Spleen (tissue), 13 donors: ENCODE measurements around the gene ZSCAN29. TPM values are rescaled to one million over a fixed set of nuclear protein-coding genes. Genes with fewer than 3 reads are reported as not detected.

ENCODE experiments used
- DNase-seq: peaks from one replicate; pipeline ENCODE4 v3.0.0-alpha.2; 2020
- H3K27ac ChIP-seq, 8 donors: fragments of 200-600 bp; sonication (generic) in 7 of 8; 1 replicate in 4 of 8; 2 replicates in 4 of 8; pipeline versions ENCODE4 v1.5.0 to v1.8.0; 2016 to 2021; ENCODE audit warnings: inconsistent platforms in 4 of 8, mild to moderate bottlenecking in 4 of 8, moderate library complexity in 1 of 8
- H3K27me3 ChIP-seq, 7 donors: fragments of 200-600 bp; sonication (generic) in 6 of 7; replicated peaks in 1 of 7; 1 replicate in 4 of 7; 2 replicates in 3 of 7; pipeline versions ENCODE4 v1.5.0 to v1.8.0; 2016 to 2021; ENCODE audit warnings: inconsistent platforms in 3 of 7, mild to moderate bottlenecking in 1 of 7
- H3K36me3 ChIP-seq, 6 donors: fragments of 200-600 bp; sonication (generic) in 5 of 6; 1 replicate in 4 of 6; 2 replicates in 2 of 6; pipeline versions ENCODE4 v1.5.0 to v1.8.0; 2016 to 2021; ENCODE audit warnings: inconsistent platforms in 2 of 6
- H3K4me1 ChIP-seq, 6 donors: fragments of 200-600 bp; sonication (generic) in 5 of 6; 1 replicate in 3 of 6; 2 replicates in 3 of 6; pipeline versions ENCODE4 v1.5.0 to v1.8.0; 2016 to 2021; ENCODE audit warnings: inconsistent platforms in 3 of 6
- H3K4me3 ChIP-seq, 8 donors: fragments of 200-600 bp; sonication (generic) in 7 of 8; 1 replicate in 4 of 8; 2 replicates in 4 of 8; pipeline versions ENCODE4 v1.5.0 to v1.8.0; 2016 to 2021; ENCODE audit warnings: inconsistent platforms in 4 of 8, mild to moderate bottlenecking in 4 of 8, moderate library complexity in 2 of 8
- H3K9me3 ChIP-seq, 8 donors: fragments of 200-600 bp; sonication (generic) in 7 of 8; 1 replicate in 4 of 8; 2 replicates in 4 of 8; pipeline versions ENCODE4 v1.5.0 to v1.8.0; 2016 to 2021; ENCODE audit warnings: inconsistent platforms in 4 of 8
- POLR2A ChIP-seq, 3 donors: fragments of 450-650 bp; IDR thresholded peaks; one replicate each; pipeline ENCODE4 v1.5.1; 2017; ENCODE audit warnings: antibody characterized with exemption in 3 of 3, mild to moderate bottlenecking in 1 of 3
- POLR2AphosphoS5 ChIP-seq, 3 donors: sonication (generic); formaldehyde crosslinking; IDR thresholded peaks; one replicate each; pipeline ENCODE4 v1.5.1; 2017; ENCODE audit warnings: antibody characterized with exemption in 3 of 3
- WGBS, 5 donors: extraction: QIAGEN DNeasy Blood & Tissue Kit in 3 of 5; methylation state at CpG; one replicate each; pipeline versions ENCODE4 v1.1.5 to v1.1.7; 2013 to 2018; 5-methylcytosine and 5-hydroxymethylcytosine counted together
- intact Hi-C: fragments of 100-400 bp; cut with DNase I; formaldehyde crosslinking; loops from one replicate; pipeline ENCODE4 v1.15.0; 2023; ENCODE audit warnings: low total_unique reads
- long read RNA-seq, 2 donors: transcript quantifications; one replicate each; lab custom pipeline, GENCODE V29; 2026
- polyA plus RNA-seq, 3 donors: library from polyadenylated mRNA; stranded (reverse); fragments of 200-250 nt; gene quantifications; one replicate each; pipeline ENCODE4 v1.2.1, GENCODE V29; 2013
- total RNA-seq, 7 donors: library from RNA; depleted of rRNA in 3 of 7; stranded (reverse); fragments of >200 nt in 3 of 7; fragmentation: NEBNext Ultra II Directional in 4 of 7; extraction: Animal tissue kit (Norgen Biotek cat#: 25700) in 4 of 7; gene quantifications; one replicate each; pipeline versions ENCODE4 v1.1.0 to v1.2.1, GENCODE V29; 2016 to 2021
- TF ChIP-seq, protein P1 (sequence below), 11 experiments: fragments of 200-600 bp in 7 of 11; fragments of 450-650 bp in 4 of 11; sonication (generic) in 4 of 11; IDR thresholded peaks in 8 of 11; conservative IDR thresholded peaks in 3 of 11; 1 replicate in 7 of 11; 2 replicates in 4 of 11; pipeline versions ENCODE4 v1.4.0 to v1.8.0; 2016 to 2021; ENCODE audit warnings: antibody characterized with exemption in 11 of 11, inconsistent platforms in 4 of 11, mild to moderate bottlenecking in 1 of 11
- donor health status: healthy with polysubstance abuse.
- donor health status: DM: no; HTN: no; CAD: no; lungs with moderate emphysema.
- donor health status: DM: no; HTN: no; CAD: no.
- donor health status: Bipolar disorder and iron deficiency.
- donor health status: healthy.
- donor health status: DM: no; HTN: no; CAD: no.
- donor health status: DM: yes; HTN: yes; CAD: no.

Gene ZSCAN29
- total RNA-seq (10 to 100 TPM; 21.2 to 33.4 (median 25.4) TPM), polyA plus RNA-seq (1 to 10 TPM; 4.6 to 7.9 (median 5.4) TPM)
- long read RNA-seq, donor 1: 0 reads
- long read RNA-seq, donor 2: 0 reads

- Histone ChIP-seq H3K9me3 (peaks cover 0 to 24% (median 1%) of the 10 kb centered on the region in 8 donors), H3K27me3 (no peaks in the 10 kb centered on the region), H3K36me3 (peaks cover 0 to 20% (median 16%) of the 10 kb centered on the region in 6 donors), H3K4me1 (peaks cover 16 to 50% (median 40%) of the 10 kb centered on the region in 6 donors), H3K4me3 (peak within 1 kb of the TSS; percentile 62 to 95 (median 89)), H3K27ac (peak within 1 kb of the TSS; percentile 61 to 89 (median 79))
- 2 to 9% (median 3%) methylated on average over 21 to 66 of the region's 66 CpGs for WGBS, 5 donors
- peak; percentile 82 to 87 (median 82) for TF ChIP-seq POLR2AphosphoS5 (IDR thresholded peaks at IDR 0.05)
- no peak for TF ChIP-seq POLR2A (IDR thresholded peaks at IDR 0.05)
- TF ChIP-seq, protein P1, sequence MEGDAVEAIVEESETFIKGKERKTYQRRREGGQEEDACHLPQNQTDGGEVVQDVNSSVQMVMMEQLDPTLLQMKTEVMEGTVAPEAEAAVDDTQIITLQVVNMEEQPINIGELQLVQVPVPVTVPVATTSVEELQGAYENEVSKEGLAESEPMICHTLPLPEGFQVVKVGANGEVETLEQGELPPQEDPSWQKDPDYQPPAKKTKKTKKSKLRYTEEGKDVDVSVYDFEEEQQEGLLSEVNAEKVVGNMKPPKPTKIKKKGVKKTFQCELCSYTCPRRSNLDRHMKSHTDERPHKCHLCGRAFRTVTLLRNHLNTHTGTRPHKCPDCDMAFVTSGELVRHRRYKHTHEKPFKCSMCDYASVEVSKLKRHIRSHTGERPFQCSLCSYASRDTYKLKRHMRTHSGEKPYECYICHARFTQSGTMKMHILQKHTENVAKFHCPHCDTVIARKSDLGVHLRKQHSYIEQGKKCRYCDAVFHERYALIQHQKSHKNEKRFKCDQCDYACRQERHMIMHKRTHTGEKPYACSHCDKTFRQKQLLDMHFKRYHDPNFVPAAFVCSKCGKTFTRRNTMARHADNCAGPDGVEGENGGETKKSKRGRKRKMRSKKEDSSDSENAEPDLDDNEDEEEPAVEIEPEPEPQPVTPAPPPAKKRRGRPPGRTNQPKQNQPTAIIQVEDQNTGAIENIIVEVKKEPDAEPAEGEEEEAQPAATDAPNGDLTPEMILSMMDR (IDR thresholded peaks at IDR 0.05 in 8 of 11, conservative IDR thresholded peaks at IDR 0.05 in 3 of 11): peak in 7 of 11 experiments; percentile 3 to 47 (median 12)
- intact Hi-C loops: no loop called here
- peak; percentile 96 for DNase-seq
These were observed at the start of gene ZSCAN29, which contains the start of gene TUBGCP4 for GRCh38 chr15:43370975-43371974. Gene ZSCAN29, minus strand, starts transcription at chr15:43371043. Its CDS starts 1,130 bp downstream, at chr15:43369913. Gene TUBGCP4, plus strand, starts transcription at chr15:43371101. Its CDS starts 254 bp downstream, at chr15:43371355.

DNA sequence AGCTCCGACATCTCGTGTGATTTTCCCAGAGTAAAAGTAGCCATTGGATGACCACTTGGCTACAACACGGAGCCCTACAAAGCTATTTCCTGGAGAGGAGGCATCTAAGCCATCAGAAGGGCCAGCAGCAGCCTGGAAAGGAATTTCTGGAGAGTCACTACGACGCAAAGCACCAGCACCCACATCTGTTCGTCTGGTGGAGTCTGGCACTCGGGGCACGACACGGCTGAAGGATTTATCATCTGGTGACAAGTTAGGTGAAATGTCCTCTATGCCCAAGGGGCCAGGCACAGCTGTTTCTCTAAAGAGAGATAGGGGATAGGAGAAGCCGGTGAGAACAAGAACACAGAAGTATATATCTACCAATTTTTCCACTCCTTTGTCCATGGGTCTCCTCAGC, 49.6 kb upstream of the ZSCAN29 start:
- peaks cover 0 to 96% (median 56%) of the 10 kb centered on the region in 6 donors for H3K36me3 ChIP-seq

DNA sequence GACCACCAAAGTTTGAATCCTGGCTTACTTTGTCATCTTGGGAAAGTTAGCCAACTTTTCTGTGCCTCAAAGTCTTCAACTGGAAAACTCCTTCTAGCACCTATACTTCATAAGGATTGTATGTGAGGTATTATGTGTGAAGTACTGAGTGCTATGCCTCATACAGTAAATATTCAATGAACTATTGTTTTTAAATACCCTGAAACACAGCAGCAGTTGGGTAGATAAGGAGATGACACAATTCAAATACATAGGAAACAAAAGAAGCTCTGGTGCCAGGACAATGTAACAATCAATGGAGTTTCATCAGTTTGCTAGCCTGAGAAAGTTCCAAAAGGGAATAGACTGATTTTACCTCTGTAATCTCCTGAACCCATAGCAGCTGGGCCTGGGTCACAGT, 43.4 kb upstream of the ZSCAN29 start:
- intact Hi-C loops: loop anchor here (10.0 kb wide), 1 partner anchor 61 kb away; no protein-coding TSS in a partner anchor
- H3K4me3 ChIP-seq: no peak overlapping the region
- no peak overlapping the region for H3K27ac ChIP-seq
- H3K4me1 ChIP-seq: no peaks in the 10 kb centered on the region
- no peak for DNase-seq
- TF ChIP-seq, protein P1 (IDR thresholded peaks at IDR 0.05 in 8 of 11, conservative IDR thresholded peaks at IDR 0.05 in 3 of 11): no peak
- TF ChIP-seq POLR2AphosphoS5 (IDR thresholded peaks at IDR 0.05) (no peak), POLR2A (IDR thresholded peaks at IDR 0.05) (no peak)
- H3K36me3 ChIP-seq: peaks cover 0 to 97% (median 49%) of the 10 kb centered on the region in 6 donors
- no peaks in the 10 kb centered on the region for H3K27me3 ChIP-seq
- no peaks in the 10 kb centered on the region for H3K9me3 ChIP-seq

More for the DNA sequence above, 49.6 kb upstream of the ZSCAN29 start:
- Histone ChIP-seq H3K9me3 (no peaks in the 10 kb centered on the region), H3K27me3 (no peaks in the 10 kb centered on the region), H3K4me1 (no peaks in the 10 kb centered on the region), H3K4me3 (no peak overlapping the region), H3K27ac (no peak overlapping the region)
- DNase-seq: no peak
- intact Hi-C loops: no loop called here
- 94 to 98% (median 94%) methylated on average over 10 of the region's 10 CpGs for WGBS, 5 donors
- TF ChIP-seq POLR2AphosphoS5 (IDR thresholded peaks at IDR 0.05): no peak
- TF ChIP-seq POLR2A (IDR thresholded peaks at IDR 0.05): no peak
- TF ChIP-seq, protein P1 (IDR thresholded peaks at IDR 0.05 in 8 of 11, conservative IDR thresholded peaks at IDR 0.05 in 3 of 11): no peak
